HEK293 (cell line): Measurements from ENCODE around the gene LDLRAD3.

Experiments used
- BCL11A ChIP-seq: fragments of 450-650 bp; formaldehyde crosslinking; IDR thresholded peaks from 2 replicates; pipeline ENCODE4 v1.5.1; 2016; ENCODE audit warnings: low read depth, missing biosample characterization, missing genetic modification characterization
- HOXD13 ChIP-seq: sonication (generic); formaldehyde crosslinking; IDR thresholded peaks from 2 replicates; pipeline ENCODE4 v1.8.0; 2022; ENCODE audit warnings: missing genetic modification reagents, borderline replicate concordance
- KLF1 ChIP-seq: fragments of 450-650 bp; formaldehyde crosslinking; IDR thresholded peaks from 2 replicates; pipeline ENCODE4 v1.5.1; 2016; ENCODE audit warnings: missing biosample characterization, missing genetic modification characterization
- REST ChIP-seq: fragments of 450-650 bp; formaldehyde crosslinking; IDR thresholded peaks from 2 replicates; pipeline ENCODE4 v1.5.1; 2016; ENCODE audit warnings: missing biosample characterization, missing genetic modification characterization
- SP7 ChIP-seq: fragments of 450-650 bp; formaldehyde crosslinking; IDR thresholded peaks from 2 replicates; pipeline ENCODE4 v1.5.1; 2016; ENCODE audit warnings: missing biosample characterization, missing genetic modification characterization
- ZNF133 ChIP-seq: fragments of 450-650 bp; formaldehyde crosslinking; IDR thresholded peaks from 2 replicates; pipeline ENCODE4 v1.5.1; 2016; ENCODE audit warnings: missing biosample characterization, missing genetic modification characterization
- ZNF223 ChIP-seq: fragments of 450-650 bp; formaldehyde crosslinking; IDR thresholded peaks from 2 replicates; pipeline ENCODE4 v1.5.1; 2016; ENCODE audit warnings: missing biosample characterization, missing genetic modification characterization
- ZNF274 ChIP-seq, 2 experiments: fragments of 200-500 bp in 1 of 2; fragments of 450-650 bp in 1 of 2; sonication (Bioruptor generic) in 1 of 2; formaldehyde crosslinking in 1 of 2; IDR thresholded peaks; 2 replicates each; pipeline versions ENCODE4 v1.5.1 to v1.6.1; 2014 to 2016; ENCODE audit warnings: borderline replicate concordance in 1 of 2, inconsistent platforms in 1 of 2, low read length in 1 of 2, missing biosample characterization in 1 of 2, missing genetic modification characterization in 1 of 2
- ZNF311 ChIP-seq: fragments of 450-650 bp; formaldehyde crosslinking; IDR thresholded peaks from 2 replicates; pipeline ENCODE4 v1.5.1; 2017; ENCODE audit warnings: missing biosample characterization, missing genetic modification characterization, borderline replicate concordance
- ZNF324 ChIP-seq: fragments of 450-650 bp; formaldehyde crosslinking; IDR thresholded peaks from 2 replicates; pipeline ENCODE4 v1.5.1; 2016; ENCODE audit warnings: missing biosample characterization, missing genetic modification characterization
- ZNF366 ChIP-seq: fragments of 450-650 bp; formaldehyde crosslinking; conservative IDR thresholded peaks from 2 replicates; pipeline ENCODE4 v1.5.1; 2016; ENCODE audit warnings: missing biosample characterization, missing genetic modification characterization
- ZNF394 ChIP-seq: fragments of 450-650 bp; formaldehyde crosslinking; IDR thresholded peaks from 2 replicates; pipeline ENCODE4 v1.5.1; 2016; ENCODE audit warnings: missing biosample characterization, missing genetic modification characterization, mild to moderate bottlenecking, moderate library complexity, borderline replicate concordance
- TF ChIP-seq, protein P1 (sequence below): fragments of 450-650 bp; formaldehyde crosslinking; IDR thresholded peaks from 2 replicates; pipeline ENCODE4 v1.5.1; 2016; ENCODE audit warnings: missing biosample characterization, missing genetic modification characterization
- TF ChIP-seq, protein P2 (sequence below): fragments of 450-650 bp; formaldehyde crosslinking; IDR thresholded peaks from 2 replicates; pipeline ENCODE4 v1.5.1; 2017; ENCODE audit warnings: missing biosample characterization, missing genetic modification characterization

DNA sequence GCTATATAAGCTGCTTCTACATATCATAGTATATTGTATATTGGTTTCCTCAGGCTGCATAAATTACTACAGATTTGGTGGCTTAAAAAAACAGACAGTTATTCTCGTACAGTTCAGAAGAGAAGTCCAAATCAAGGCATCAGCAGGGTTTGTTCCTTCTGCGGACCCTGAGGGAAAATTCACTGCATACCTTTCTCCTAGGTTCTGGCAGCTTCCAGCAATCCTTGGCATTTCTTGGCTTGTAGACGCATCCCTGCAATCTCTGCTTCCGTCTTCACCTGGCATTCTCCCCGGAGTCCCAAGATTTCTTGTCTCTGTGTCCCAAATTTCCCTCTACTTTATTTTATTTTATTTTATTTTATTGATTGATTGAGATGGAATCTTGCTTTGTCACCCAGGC is 202.6 kb downstream of the LDLRAD3 start:
- TF ChIP-seq BCL11A (tag by site-specific recombination) (no peak), ZNF274 (IDR thresholded peaks at IDR 0.05; ENCODE audit: low read length) (no peak), ZNF274 (tag by site-specific recombination; IDR thresholded peaks at IDR 0.05; ENCODE audit: borderline replicate concordance) (no peak), ZNF366 (tag by site-specific recombination) (no peak), KLF1 (tag by site-specific recombination) (no peak), ZNF324 (tag by site-specific recombination) (no peak), HOXD13 (CRISPR knock-in tag) (no peak), ZNF133 (tag by site-specific recombination) (no peak), ZNF394 (tag by site-specific recombination) (no peak), ZNF223 (tag by site-specific recombination) (no peak), REST (tag by site-specific recombination) (no peak), ZNF311 (tag by site-specific recombination) (no peak), SP7 (no peak)
- TF ChIP-seq, protein P1, sequence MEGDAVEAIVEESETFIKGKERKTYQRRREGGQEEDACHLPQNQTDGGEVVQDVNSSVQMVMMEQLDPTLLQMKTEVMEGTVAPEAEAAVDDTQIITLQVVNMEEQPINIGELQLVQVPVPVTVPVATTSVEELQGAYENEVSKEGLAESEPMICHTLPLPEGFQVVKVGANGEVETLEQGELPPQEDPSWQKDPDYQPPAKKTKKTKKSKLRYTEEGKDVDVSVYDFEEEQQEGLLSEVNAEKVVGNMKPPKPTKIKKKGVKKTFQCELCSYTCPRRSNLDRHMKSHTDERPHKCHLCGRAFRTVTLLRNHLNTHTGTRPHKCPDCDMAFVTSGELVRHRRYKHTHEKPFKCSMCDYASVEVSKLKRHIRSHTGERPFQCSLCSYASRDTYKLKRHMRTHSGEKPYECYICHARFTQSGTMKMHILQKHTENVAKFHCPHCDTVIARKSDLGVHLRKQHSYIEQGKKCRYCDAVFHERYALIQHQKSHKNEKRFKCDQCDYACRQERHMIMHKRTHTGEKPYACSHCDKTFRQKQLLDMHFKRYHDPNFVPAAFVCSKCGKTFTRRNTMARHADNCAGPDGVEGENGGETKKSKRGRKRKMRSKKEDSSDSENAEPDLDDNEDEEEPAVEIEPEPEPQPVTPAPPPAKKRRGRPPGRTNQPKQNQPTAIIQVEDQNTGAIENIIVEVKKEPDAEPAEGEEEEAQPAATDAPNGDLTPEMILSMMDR (tag by site-specific recombination) = no peak
- TF ChIP-seq, protein P2, sequence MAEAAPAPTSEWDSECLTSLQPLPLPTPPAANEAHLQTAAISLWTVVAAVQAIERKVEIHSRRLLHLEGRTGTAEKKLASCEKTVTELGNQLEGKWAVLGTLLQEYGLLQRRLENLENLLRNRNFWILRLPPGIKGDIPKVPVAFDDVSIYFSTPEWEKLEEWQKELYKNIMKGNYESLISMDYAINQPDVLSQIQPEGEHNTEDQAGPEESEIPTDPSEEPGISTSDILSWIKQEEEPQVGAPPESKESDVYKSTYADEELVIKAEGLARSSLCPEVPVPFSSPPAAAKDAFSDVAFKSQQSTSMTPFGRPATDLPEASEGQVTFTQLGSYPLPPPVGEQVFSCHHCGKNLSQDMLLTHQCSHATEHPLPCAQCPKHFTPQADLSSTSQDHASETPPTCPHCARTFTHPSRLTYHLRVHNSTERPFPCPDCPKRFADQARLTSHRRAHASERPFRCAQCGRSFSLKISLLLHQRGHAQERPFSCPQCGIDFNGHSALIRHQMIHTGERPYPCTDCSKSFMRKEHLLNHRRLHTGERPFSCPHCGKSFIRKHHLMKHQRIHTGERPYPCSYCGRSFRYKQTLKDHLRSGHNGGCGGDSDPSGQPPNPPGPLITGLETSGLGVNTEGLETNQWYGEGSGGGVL = no peak
